HAP-1 (cell line): ENCODE measurements around the gene ETFDH.
"Not testable (repeated sequence)": the region's sequence is repeated elsewhere in the genome, so short reads cannot be mapped to it uniquely, and the experiment has no call there.

Experiments used
- DNase-seq, 2 experiments: peaks; one replicate each; pipeline ENCODE4 v3.0.0-alpha.2; 2016 to 2020; ENCODE audit warnings: low spot score in 2 of 2
- H3K27me3 ChIP-seq: fragments of 250-450 bp; sonication (Bioruptor Pico); 2 replicates; pipeline ENCODE4 v1.5.1; 2020; ENCODE audit warnings: low read depth, mild to moderate bottlenecking, moderate library complexity
- H3K36me3 ChIP-seq: fragments of 250-450 bp; sonication (Bioruptor Pico); replicated peaks from 2 replicates; pipeline ENCODE4 v1.5.1; 2020; ENCODE audit warnings: mild to moderate bottlenecking
- H3K4me1 ChIP-seq: fragments of 250-450 bp; sonication (Bioruptor Pico); 2 replicates; pipeline ENCODE4 v1.5.1; 2020; ENCODE audit warnings: mild to moderate bottlenecking
- H3K4me3 ChIP-seq: fragments of 250-450 bp; sonication (Bioruptor Pico); 2 replicates; pipeline ENCODE4 v1.5.1; 2020; ENCODE audit warnings: mild to moderate bottlenecking, moderate library complexity
- H3K9me3 ChIP-seq: fragments of 250-450 bp; sonication (Bioruptor Pico); 2 replicates; pipeline ENCODE4 v1.5.1; 2020; ENCODE audit warnings: mild to moderate bottlenecking, moderate library complexity
- in situ Hi-C: fragments of 300-500 bp; cut with MboI; formaldehyde crosslinking; loops from 3 replicates; pipeline ENCODE4 v1.14.3; 2020; ENCODE audit warnings: low sequenced_read_pairs, inconsistent platforms, mixed read lengths

The ETFDH gene

GRCh38 chr4:158741326-158742021, 69.4 kb downstream of the ETFDH start:
- in situ Hi-C loops, result no loop called here
- no peaks in the 10 kb centered on the region for H3K9me3 ChIP-seq
- H3K4me1 ChIP-seq, result 0 out of 2 replicates have a peak, but pooled peaks cover 4% of the 10 kb centered on the region
- no peak overlapping the region for H3K4me3 ChIP-seq
- H3K36me3 ChIP-seq, result no peaks in the 10 kb centered on the region
- no peaks in the 10 kb centered on the region for H3K27me3 ChIP-seq
- no peak for DNase-seq

- H3K4me1 ChIP-seq, H3K27me3 ChIP-seq, H3K9me3 ChIP-seq, in situ Hi-C loops, H3K4me3 ChIP-seq, H3K36me3 ChIP-seq, DNase-seq: not testable (repeated sequence)
These were observed 74.4 kb downstream of the ETFDH start for GRCh38 chr4:158746537-158746936.

- Histone ChIP-seq H3K4me1 (peaks cover 8% of the 10 kb centered on the region), H3K9me3 (no peaks in the 10 kb centered on the region), H3K27me3 (no peaks in the 10 kb centered on the region), H3K36me3 (no peaks in the 10 kb centered on the region), H3K4me3 (no peak overlapping the region)
- in situ Hi-C loops, result no loop called here
- no peak for DNase-seq
These were observed 78.3 kb downstream of the ETFDH start for GRCh38 chr4:158750379-158750778.

DNA sequence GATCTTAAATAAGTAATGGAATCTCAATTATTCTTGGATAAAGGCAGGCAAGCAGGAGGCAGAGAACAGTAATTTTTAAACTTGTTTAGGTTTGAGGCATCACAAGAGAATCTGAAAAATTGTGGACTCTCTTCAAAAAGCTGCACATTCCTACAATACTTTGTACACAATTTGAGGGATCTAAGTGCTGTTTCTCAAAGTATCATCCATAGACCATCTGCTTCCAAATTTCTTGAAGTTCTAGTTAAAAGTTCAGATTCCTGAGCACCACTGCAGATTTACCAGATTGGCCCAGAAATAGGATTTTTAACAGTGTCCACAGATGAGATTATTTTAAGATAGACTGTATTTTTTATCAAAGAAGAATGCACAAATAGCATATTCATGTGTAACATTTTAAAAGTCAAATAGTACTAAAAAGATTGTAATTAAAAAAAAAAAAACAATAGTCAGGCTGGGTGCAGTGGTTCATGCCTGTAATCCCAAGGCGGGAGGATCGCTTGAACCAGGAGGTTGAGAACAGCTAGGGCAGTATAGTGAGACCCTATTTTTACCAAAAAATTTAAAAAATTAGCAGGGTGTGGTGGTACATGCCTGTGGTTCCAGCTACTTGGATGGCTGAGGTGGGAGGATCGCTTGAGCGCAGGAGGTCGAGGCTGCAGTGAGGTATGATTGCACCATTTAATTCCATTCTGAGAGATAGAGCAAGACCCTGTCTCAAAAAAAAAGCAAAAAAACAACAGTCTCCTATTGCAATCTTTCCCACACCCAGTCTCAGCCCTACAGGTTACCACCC, 82.5 kb downstream of the ETFDH start:
- Histone ChIP-seq H3K27me3 (no peaks in the 10 kb centered on the region), H3K9me3 (no peaks in the 10 kb centered on the region), H3K4me3 (no peak overlapping the region), H3K4me1 (peaks cover 8% of the 10 kb centered on the region), H3K36me3 (no peaks in the 10 kb centered on the region)
- DNase-seq, result no peak
- in situ Hi-C loops, result no loop called here

DNA sequence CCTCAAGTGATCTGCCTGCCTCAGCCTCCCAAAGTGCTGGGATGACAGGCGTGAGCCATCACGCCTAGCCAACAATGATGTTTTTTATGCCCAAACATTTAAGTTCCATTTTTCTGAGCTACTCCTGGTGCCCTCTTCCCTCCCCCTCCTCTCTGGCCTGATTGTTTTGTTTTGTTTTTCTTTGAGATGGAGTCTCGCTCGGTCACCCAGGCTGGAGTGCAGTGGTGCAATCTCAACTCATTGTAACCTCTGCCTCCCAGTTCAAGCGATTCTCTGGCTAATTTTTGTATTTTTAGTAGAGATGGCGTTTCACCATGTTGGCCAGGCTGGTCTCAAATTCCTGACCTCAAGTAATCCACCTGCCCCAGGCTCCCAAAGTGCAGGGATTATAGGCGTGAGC, 83.7 kb downstream of the ETFDH start:
- DNase-seq, H3K36me3 ChIP-seq, H3K9me3 ChIP-seq, H3K27me3 ChIP-seq, in situ Hi-C loops, H3K4me3 ChIP-seq, H3K4me1 ChIP-seq: not testable (repeated sequence)

GRCh38 chr4:158756588-158756987, 84.5 kb downstream of the ETFDH start:
- H3K27me3 ChIP-seq, result no peaks in the 10 kb centered on the region
- no peak overlapping the region for H3K4me3 ChIP-seq
- DNase-seq, result no peak
- in situ Hi-C loops, result no loop called here
- H3K9me3 ChIP-seq, result no peaks in the 10 kb centered on the region
- H3K4me1 ChIP-seq, result no peaks in the 10 kb centered on the region
- H3K36me3 ChIP-seq, result no peaks in the 10 kb centered on the region

DNA sequence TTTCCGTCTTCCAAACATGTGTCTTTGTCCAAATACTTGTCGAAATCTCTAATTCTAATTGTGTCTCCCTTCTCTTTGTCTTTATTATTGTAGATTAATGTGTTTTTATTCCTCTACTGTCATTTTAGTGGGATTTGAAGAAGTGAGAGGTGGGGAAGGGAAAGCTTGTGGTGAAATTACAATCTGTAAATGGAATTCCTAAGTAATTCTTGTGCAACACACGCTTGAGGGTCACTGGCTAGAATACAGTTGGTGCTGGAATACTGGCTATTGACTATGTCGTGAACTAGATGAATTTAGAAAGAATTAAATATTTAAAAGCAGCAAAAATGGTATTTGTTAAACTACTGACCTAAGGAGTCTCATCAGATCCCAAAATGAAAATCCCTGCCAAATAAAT, 86.0 kb downstream of the ETFDH start:
- H3K27me3 ChIP-seq, result no peaks in the 10 kb centered on the region; the same call in 1 of the 2 replicates
- H3K36me3 ChIP-seq, result no peaks in the 10 kb centered on the region
- no peaks in the 10 kb centered on the region for H3K4me1 ChIP-seq
- H3K4me3 ChIP-seq, result no peak overlapping the region
- in situ Hi-C loops, result no loop called here
- no peak for DNase-seq
- H3K9me3 ChIP-seq, result no peaks in the 10 kb centered on the region

GRCh38 chr4:158758703-158759102, 86.6 kb downstream of the ETFDH start:
- Histone ChIP-seq H3K27me3 (no peaks in the 10 kb centered on the region; the same call in 1 of the 2 replicates), H3K4me3 (no peak overlapping the region), H3K4me1 (no peaks in the 10 kb centered on the region), H3K36me3 (no peaks in the 10 kb centered on the region), H3K9me3 (no peaks in the 10 kb centered on the region)
- no peak for DNase-seq
- in situ Hi-C loops, result no loop called here
